LoVo (cell line): ENCODE measurements around the gene A3GALT2.

Experiments
- DNase-seq: peaks from one replicate; pipeline ENCODE4 v3.0.0-alpha.2; 2016; ENCODE audit warnings: low spot score

A3GALT2 gene

GRCh38 chr1:33271666-33272505, 49.0 kb downstream of the A3GALT2 start:
- DNase-seq = no peak

GRCh38 chr1:33270808-33271465, 50.0 kb downstream of the A3GALT2 start:
- no peak for DNase-seq

GRCh38 chr1:33270379-33270778, 50.5 kb downstream of the A3GALT2 start:
- DNase-seq = no peak

- no peak for DNase-seq
These were observed 51.3 kb downstream of the A3GALT2 start for GRCh38 chr1:33269621-33270020.

GRCh38 chr1:33268927-33269610, 51.8 kb downstream of the A3GALT2 start:
- DNase-seq = no peak

GRCh38 chr1:33268457-33268856, 52.4 kb downstream of the A3GALT2 start:
- DNase-seq = no peak

GRCh38 chr1:33267468-33268205, 53.3 kb downstream of the A3GALT2 start:
- no peak for DNase-seq

- no peak for DNase-seq
These were observed 54.1 kb downstream of the A3GALT2 start for GRCh38 chr1:33266766-33267165.

- DNase-seq = no peak
These were observed 54.9 kb downstream of the A3GALT2 start for GRCh38 chr1:33265780-33266605.

GRCh38 chr1:33263890-33264504, 56.9 kb downstream of the A3GALT2 start:
- DNase-seq = no peak

- DNase-seq = no peak
These were observed 59.6 kb downstream of the A3GALT2 start for GRCh38 chr1:33261344-33261743.

GRCh38 chr1:33260439-33260838, 60.5 kb downstream of the A3GALT2 start:
- DNase-seq = no peak

GRCh38 chr1:33259879-33260278, 61.0 kb downstream of the A3GALT2 start:
- DNase-seq = no peak

- no peak for DNase-seq
These were observed 62.1 kb downstream of the A3GALT2 start for GRCh38 chr1:33258788-33259274.

GRCh38 chr1:33257772-33258712, 62.9 kb downstream of the A3GALT2 start:
- no peak for DNase-seq

- no peak for DNase-seq
These were observed 63.6 kb downstream of the A3GALT2 start for GRCh38 chr1:33257207-33257771.
